GM15510 (cell line): ENCODE results near the gene SPATA20.

ENCODE experiments used
- POLR2A ChIP-seq: IDR thresholded peaks from 3 replicates; pipeline ENCODE4 v1.6.1; 2011; ENCODE audit warnings: borderline replicate concordance; ENCODE audit not compliant: insufficient read length; ENCODE audit errors: extremely low read depth

SPATA20 gene

GRCh38 chr17:50532452-50533024 lies 14.4 kb upstream of the SPATA20 start, which contains the start of gene EPN3:
EPN3 (plus strand) TSS chr17:50532735; CDS start chr17:50536557, 3,822 bp downstream.
- TF ChIP-seq POLR2A, result no peak

GRCh38 chr17:50533185-50533584 lies 13.8 kb upstream of the SPATA20 start:
- TF ChIP-seq POLR2A, result no peak

GRCh38 chr17:50533720-50534148 lies 13.2 kb upstream of the SPATA20 start:
- no peak for TF ChIP-seq POLR2A

- no peak for TF ChIP-seq POLR2A
Observed at GRCh38 chr17:50534222-50534978, 12.6 kb upstream of the SPATA20 start.

GRCh38 chr17:50534979-50535326 lies 12.0 kb upstream of the SPATA20 start:
- TF ChIP-seq POLR2A, result no peak

GRCh38 chr17:50535407-50535806 lies 11.6 kb upstream of the SPATA20 start:
- no peak for TF ChIP-seq POLR2A

- TF ChIP-seq POLR2A, result no peak
Observed at GRCh38 chr17:50536683-50537646, 10.0 kb upstream of the SPATA20 start.

GRCh38 chr17:50537721-50538548 lies 9.0 kb upstream of the SPATA20 start:
- TF ChIP-seq POLR2A, result no peak

- TF ChIP-seq POLR2A, result no peak
Observed at GRCh38 chr17:50538549-50539410, 8.2 kb upstream of the SPATA20 start.

GRCh38 chr17:50539762-50540559 lies 7.0 kb upstream of the SPATA20 start:
- TF ChIP-seq POLR2A, result no peak

GRCh38 chr17:50540560-50541401 lies 6.2 kb upstream of the SPATA20 start:
- TF ChIP-seq POLR2A, result no peak

GRCh38 chr17:50541402-50541715 lies 5.6 kb upstream of the SPATA20 start:
- TF ChIP-seq POLR2A, result no peak
